ENCODE data around the gene TRMT112.

DNA sequence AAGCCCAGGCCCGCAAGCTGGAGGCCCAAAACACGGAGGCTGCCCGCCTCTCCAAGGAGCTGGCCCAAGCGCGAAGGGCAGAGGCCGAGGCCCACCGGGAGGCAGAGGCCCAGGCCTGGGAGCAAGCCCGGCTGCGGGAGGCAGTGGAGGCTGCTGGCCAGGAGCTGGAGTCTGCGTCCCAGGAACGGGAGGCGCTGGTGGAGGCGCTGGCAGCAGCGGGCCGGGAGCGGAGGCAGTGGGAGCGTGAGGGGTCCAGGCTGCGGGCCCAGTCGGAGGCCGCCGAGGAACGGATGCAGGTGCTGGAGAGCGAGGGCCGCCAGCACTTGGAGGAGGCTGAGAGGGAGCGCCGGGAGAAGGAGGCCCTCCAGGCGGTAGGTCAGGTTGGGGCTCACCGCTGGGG, 27.4 kb upstream of the TRMT112 start:
- TF ChIP-seq SUZ12 (IDR thresholded peaks at IDR 0.05) (no peak), TARDBP (IDR thresholded peaks at IDR 0.05) (no peak), SP1 (IDR thresholded peaks at IDR 0.05) (no peak)
